ENCODE data around the gene OXCT1. TPM values are rescaled to one million over a fixed set of nuclear protein-coding genes. Genes with fewer than 3 reads are reported as not detected.
"Not testable (repeated sequence)": the region's sequence is repeated elsewhere in the genome, so short reads cannot be mapped to it uniquely, and the experiment has no call there.

Gene OXCT1
- total RNA-seq, 1 experiment from 2014 or later, result 20.6 TPM

GRCh38 chr5:41815261-41815660 lies 55.0 kb downstream of the OXCT1 start:
- Mint-ChIP-seq H3K27ac (no peak overlapping the region), H3K36me3 (no peaks in the 10 kb centered on the region), H3K4me1 (no peaks in the 10 kb centered on the region), H3K27me3 (ENCODE audit: low read depth) (no peaks in the 10 kb centered on the region), H3K9me3 (peaks cover 3% of the 10 kb centered on the region), H3K4me3 (no peak overlapping the region)
- ChIA-PET CTCF (interaction anchor here (1.1 kb wide), 1 partner anchor 41 kb away, joined by 4 read pairs; no protein-coding TSS in a partner anchor), POLR2A (no interaction called here)
- TF ChIP-seq ARID4B (CRISPR knock-in tag; IDR thresholded peaks at IDR 0.05; ENCODE audit: borderline replicate concordance), result no peak
- no peak for TF ChIP-seq ATF3 (CRISPR knock-in tag; conservative IDR thresholded peaks at IDR 0.05)
- no peak for TF ChIP-seq AFF4 (CRISPR knock-in tag; IDR thresholded peaks at IDR 0.05; ENCODE audit: borderline replicate concordance)
- TF ChIP-seq JUN (CRISPR knock-in tag; IDR thresholded peaks at IDR 0.05), result no peak
- TF ChIP-seq PRRX2 (CRISPR knock-in tag; IDR thresholded peaks at IDR 0.05), result no peak
- no peak for TF ChIP-seq FOXP4 (CRISPR knock-in tag; IDR thresholded peaks at IDR 0.05)
- TF ChIP-seq RELA (CRISPR knock-in tag; IDR thresholded peaks at IDR 0.05; ENCODE audit: borderline replicate concordance), result no peak
- TF ChIP-seq ATF1 (CRISPR knock-in tag; IDR thresholded peaks at IDR 0.05), result no peak
- no peak for TF ChIP-seq USF2 (CRISPR knock-in tag; IDR thresholded peaks at IDR 0.05)
- TF ChIP-seq JAZF1 (CRISPR knock-in tag; IDR thresholded peaks at IDR 0.05), result no peak
- no peak for TF ChIP-seq ZNF232 (CRISPR knock-in tag; IDR thresholded peaks at IDR 0.05)
- no peak for TF ChIP-seq ETV6 (CRISPR knock-in tag; IDR thresholded peaks at IDR 0.05)
- TF ChIP-seq NFYB (CRISPR knock-in tag; conservative IDR thresholded peaks at IDR 0.05; ENCODE audit: low read depth), result no peak
- no peak for TF ChIP-seq TCF7 (CRISPR knock-in tag; IDR thresholded peaks at IDR 0.05; ENCODE audit: low read depth)
- no peak for TF ChIP-seq IRF2 (CRISPR knock-in tag; IDR thresholded peaks at IDR 0.05; ENCODE audit: borderline replicate concordance, low read depth)
- no peak for TF ChIP-seq ZNF512 (CRISPR knock-in tag; IDR thresholded peaks at IDR 0.05; ENCODE audit: borderline replicate concordance)
- DNase-seq (ENCODE audit: low spot score), result no peak
- ATAC-seq, result no peak

GRCh38 chr5:41814306-41814705 lies 55.9 kb downstream of the OXCT1 start:
- POLR2A ChIA-PET; ATAC-seq; H3K27me3 Mint-ChIP-seq (ENCODE audit: low read depth); DNase-seq (ENCODE audit: low spot score); H3K27ac Mint-ChIP-seq; H3K36me3 Mint-ChIP-seq; H3K9me3 Mint-ChIP-seq; H3K4me1 Mint-ChIP-seq; H3K4me3 Mint-ChIP-seq: not testable (repeated sequence)
- CTCF ChIA-PET, result interaction anchor here (1.1 kb wide), 1 partner anchor 42 kb away, joined by 4 read pairs; no protein-coding TSS in a partner anchor

Measured in WTC11 (cell line).